Stimulated activated CD8-positive, alpha-beta memory T cell treated with anti-CD3 and anti-CD28 coated beads, Interleukin-2, amount 100 ng/mL, for 48 hours (primary cell): Measurements from ENCODE around the gene CSTF3.
"Not testable (repeated sequence)": the region's sequence is repeated elsewhere in the genome, so short reads cannot be mapped to it uniquely, and the experiment has no call there.

Experiments
- DNase-seq, 2 donors: peaks; one replicate each; pipeline ENCODE4 v3.0.0-alpha.2; 2020; ENCODE audit warnings: low read depth in 2 of 2

CSTF3 gene

GRCh38 chr11:33160587-33160986, 693 bp downstream of the CSTF3 start:
- no peak for DNase-seq

- DNase-seq: no peak
Observed at GRCh38 chr11:33160136-33160535, 1.1 kb downstream of the CSTF3 start.

- not testable (repeated sequence) for DNase-seq
Observed at GRCh38 chr11:33159378-33159867, 1.9 kb downstream of the CSTF3 start.

GRCh38 chr11:33158596-33159275, 2.5 kb downstream of the CSTF3 start:
- no peak for DNase-seq

- DNase-seq: no peak
Observed at GRCh38 chr11:33157103-33158027, 3.9 kb downstream of the CSTF3 start.

- no peak for DNase-seq
Observed at GRCh38 chr11:33151399-33151798, 9.9 kb downstream of the CSTF3 start.

- DNase-seq: no peak
Observed at GRCh38 chr11:33147559-33147958, 13.7 kb downstream of the CSTF3 start.

GRCh38 chr11:33135768-33136443, 25.4 kb downstream of the CSTF3 start:
- DNase-seq: no peak

GRCh38 chr11:33135216-33135615, 26.1 kb downstream of the CSTF3 start:
- no peak for DNase-seq

GRCh38 chr11:33134276-33134675, 27.0 kb downstream of the CSTF3 start:
- DNase-seq: no peak

- DNase-seq: no peak
Observed at GRCh38 chr11:33133761-33134160, 27.5 kb downstream of the CSTF3 start.

GRCh38 chr11:33132510-33132909, 28.8 kb downstream of the CSTF3 start:
- DNase-seq: no peak

- DNase-seq: no peak
Observed at GRCh38 chr11:33128739-33129138, 32.5 kb downstream of the CSTF3 start.

GRCh38 chr11:33125611-33126010, 35.7 kb downstream of the CSTF3 start:
- no peak for DNase-seq

- DNase-seq: no peak
Observed at GRCh38 chr11:33125025-33125424, 36.3 kb downstream of the CSTF3 start.

- DNase-seq: not testable (repeated sequence)
Observed at GRCh38 chr11:33122696-33123095, 38.6 kb downstream of the CSTF3 start.

- no peak for DNase-seq
Observed at GRCh38 chr11:33116535-33116934, 44.7 kb downstream of the CSTF3 start.

GRCh38 chr11:33110083-33110482, 51.2 kb downstream of the CSTF3 start:
- DNase-seq: no peak

- DNase-seq: no peak
Observed at GRCh38 chr11:33109294-33109895, 51.9 kb downstream of the CSTF3 start.

GRCh38 chr11:33103836-33104235, 57.4 kb downstream of the CSTF3 start:
- no peak for DNase-seq

GRCh38 chr11:33094157-33094556, 67.1 kb downstream of the CSTF3 start:
- no peak for DNase-seq

GRCh38 chr11:33089776-33090175, 71.5 kb downstream of the CSTF3 start:
- DNase-seq: no peak
